ENCODE measurements around the gene CDKAL1. TPM values are rescaled to one million over a fixed set of nuclear protein-coding genes. Genes with fewer than 3 reads are reported as not detected.

CDKAL1 gene
- total RNA-seq, 4 donors from 2014 or later: 10.3 to 11.2 (median 10.5) TPM

- no peak for DNase-seq (ENCODE audit: extremely low spot score)
- no peak overlapping the region for H3K27ac ChIP-seq (replicated peaks in 1 of 4)
- no peaks in the 10 kb centered on the region for H3K36me3 ChIP-seq
- H3K9me3 ChIP-seq: no peaks in the 10 kb centered on the region
- H3K4me3 ChIP-seq: no peak overlapping the region
- 52% methylated on average over 1 of the region's 1 CpG for WGBS
- no peak for TF ChIP-seq POLR2AphosphoS5 (IDR thresholded peaks at IDR 0.05)
- TF ChIP-seq POLR2A (IDR thresholded peaks at IDR 0.05; ENCODE audit: low read depth): no peak
- peak in 1 of 3 experiments; percentile 4 for TF ChIP-seq CTCF (IDR thresholded peaks at IDR 0.05)
- no peak for TF ChIP-seq EP300 (IDR thresholded peaks at IDR 0.05)
- intact Hi-C loops (cut with DNase I): no loop called here
- H3K4me1 ChIP-seq: peaks cover 0 to 15% (median 1%) of the 10 kb centered on the region in 4 donors
- H3K27me3 ChIP-seq: no peaks in the 10 kb centered on the region
These were observed 341.2 kb downstream of the CDKAL1 start for GRCh38 chr6:20875369-20875963.

DNA sequence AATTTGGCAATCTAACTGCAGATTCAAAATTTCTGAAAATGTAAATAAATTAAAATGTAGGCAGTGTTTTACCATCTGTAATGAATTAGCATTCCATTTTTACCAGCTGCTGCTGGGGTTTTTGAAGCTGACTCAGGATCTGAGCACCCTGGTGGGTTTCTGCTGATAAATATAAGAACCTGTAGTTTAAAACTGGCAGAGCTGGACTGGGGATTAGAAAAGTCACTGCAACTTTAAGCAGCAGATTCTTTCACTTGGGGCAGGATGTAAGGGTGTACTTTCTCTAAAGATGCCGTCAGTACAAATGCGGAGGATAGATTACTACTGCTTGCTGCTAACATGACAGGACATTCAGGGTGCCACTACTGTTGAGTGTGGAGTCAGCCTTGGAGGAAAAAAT is 341.8 kb downstream of the CDKAL1 start:
- intact Hi-C loops (cut with DNase I): no loop called here
- DNase-seq (ENCODE audit: extremely low spot score): no peak
- Histone ChIP-seq H3K9me3 (no peaks in the 10 kb centered on the region), H3K4me1 (peaks cover 0 to 15% (median 1%) of the 10 kb centered on the region in 4 donors), H3K27me3 (no peaks in the 10 kb centered on the region), H3K4me3 (no peak overlapping the region), H3K36me3 (no peaks in the 10 kb centered on the region), H3K27ac (replicated peaks in 1 of 4) (no peak overlapping the region)
- 78% methylated on average over 2 of the region's 2 CpGs for WGBS
- no peak for TF ChIP-seq CTCF (IDR thresholded peaks at IDR 0.05)
- TF ChIP-seq EP300 (IDR thresholded peaks at IDR 0.05): no peak
- no peak for TF ChIP-seq POLR2AphosphoS5 (IDR thresholded peaks at IDR 0.05)
- no peak for TF ChIP-seq POLR2A (IDR thresholded peaks at IDR 0.05; ENCODE audit: low read depth)

DNA sequence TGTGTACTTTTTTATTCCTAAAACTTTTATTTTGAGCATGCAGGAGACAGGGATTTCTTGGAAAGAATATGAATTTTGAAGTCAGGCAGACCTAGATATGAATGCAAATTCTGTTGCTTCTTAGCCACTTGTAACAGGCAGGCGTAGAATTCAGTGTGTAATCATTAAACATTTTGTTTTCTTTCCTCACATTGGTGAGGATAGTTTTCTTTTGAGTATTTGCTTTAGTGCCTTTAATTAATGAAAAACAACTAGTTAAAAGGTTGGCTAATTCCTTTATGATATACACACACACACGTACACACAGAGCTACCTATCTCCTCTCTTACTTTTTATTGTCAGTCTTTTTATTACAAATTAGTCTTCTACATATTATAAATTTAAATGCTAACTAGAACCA is 342.3 kb downstream of the CDKAL1 start:
- peaks cover 0 to 15% (median 1%) of the 10 kb centered on the region in 4 donors for H3K4me1 ChIP-seq
- H3K27ac ChIP-seq (replicated peaks in 1 of 4): no peak overlapping the region
- H3K4me3 ChIP-seq: no peak overlapping the region
- DNase-seq (ENCODE audit: extremely low spot score): no peak
- intact Hi-C loops (cut with DNase I): no loop called here
- no peaks in the 10 kb centered on the region for H3K9me3 ChIP-seq
- 100% methylated on average over 2 of the region's 2 CpGs for WGBS
- no peak for TF ChIP-seq CTCF (IDR thresholded peaks at IDR 0.05)
- no peak for TF ChIP-seq POLR2AphosphoS5 (IDR thresholded peaks at IDR 0.05)
- no peak for TF ChIP-seq POLR2A (IDR thresholded peaks at IDR 0.05; ENCODE audit: low read depth)
- no peak for TF ChIP-seq EP300 (IDR thresholded peaks at IDR 0.05)
- H3K36me3 ChIP-seq: no peaks in the 10 kb centered on the region
- no peaks in the 10 kb centered on the region for H3K27me3 ChIP-seq

GRCh38 chr6:20877008-20877937 is 343.0 kb downstream of the CDKAL1 start:
- H3K27ac ChIP-seq (replicated peaks in 1 of 4): no peak overlapping the region
- H3K27me3 ChIP-seq: no peaks in the 10 kb centered on the region
- intact Hi-C loops (cut with DNase I): no loop called here
- no peaks in the 10 kb centered on the region for H3K36me3 ChIP-seq
- H3K9me3 ChIP-seq: no peaks in the 10 kb centered on the region
- peaks cover 0 to 15% (median 1%) of the 10 kb centered on the region in 4 donors for H3K4me1 ChIP-seq
- DNase-seq (ENCODE audit: extremely low spot score): no peak
- 75% methylated on average over 6 of the region's 6 CpGs for WGBS
- TF ChIP-seq POLR2A (IDR thresholded peaks at IDR 0.05; ENCODE audit: low read depth): no peak
- no peak for TF ChIP-seq POLR2AphosphoS5 (IDR thresholded peaks at IDR 0.05)
- no peak for TF ChIP-seq CTCF (IDR thresholded peaks at IDR 0.05)
- TF ChIP-seq EP300 (IDR thresholded peaks at IDR 0.05): no peak
- no peak overlapping the region for H3K4me3 ChIP-seq

Data from esophagus muscularis mucosa (tissue), 4 donors.